PFSK-1 (cell line): ENCODE data around the gene HELZ.

ENCODE experiments used
- POLR2AphosphoS5 ChIP-seq: IDR thresholded peaks from 2 replicates; pipeline ENCODE4 v1.6.1; 2012; ENCODE audit warnings: low read depth, mild to moderate bottlenecking, control low read depth, low read length, moderate library complexity
- TAF1 ChIP-seq: IDR thresholded peaks from 2 replicates; pipeline ENCODE4 v1.6.1; 2012; ENCODE audit warnings: low read length, control low read depth, borderline replicate concordance; ENCODE audit not compliant: insufficient read depth

- TF ChIP-seq POLR2AphosphoS5 (no peak), TAF1 (no peak)
These were observed 88.5 kb downstream of the HELZ start for GRCh38 chr17:67156269-67157199.
